Motor neuron (in vitro differentiated cells): ENCODE results near the gene LIPH. TPM values are rescaled to one million over a fixed set of nuclear protein-coding genes. Genes with fewer than 3 reads are reported as not detected.

Experiments
- ATAC-seq, 8 experiments: fragments of 200-7000 bp; cut with Tn5 transposase; replicated peaks in 6 of 8; 2 replicates each; pipeline ENCODE4 v1.8.0; 2021; ENCODE audit warnings: mild to moderate bottlenecking in 8 of 8, moderate library complexity in 8 of 8
- H3K27ac ChIP-seq, 2 donors: fragments of 250-450 bp; sonication (Bioruptor Pico); 2 replicates each; pipeline ENCODE4 v1.9.0; 2021; ENCODE audit warnings: antibody characterized with exemption in 2 of 2, mild to moderate bottlenecking in 2 of 2, moderate library complexity in 1 of 2
- H3K4me1 ChIP-seq, 2 donors: fragments of 250-450 bp; sonication (Bioruptor Pico); replicated peaks in 1 of 2; 2 replicates each; pipeline ENCODE4 v1.6.1; 2021; ENCODE audit warnings: antibody characterized with exemption in 2 of 2, mild to moderate bottlenecking in 2 of 2, moderate library complexity in 1 of 2
- H3K4me3 ChIP-seq, 5 donors: fragments of 250-450 bp; sonication (Bioruptor Pico); 2 replicates each; pipeline ENCODE4 v1.9.0; 2021; ENCODE audit warnings: antibody characterized with exemption in 5 of 5, mild to moderate bottlenecking in 5 of 5, moderate library complexity in 4 of 5
- WGBS, 10 experiments: fragments of 450-650 bp; shearing (Covaris generic); methylation state at CpG; one replicate each; pipeline ENCODE4 v1.0.0; 2022; 5-methylcytosine and 5-hydroxymethylcytosine counted together
- in situ Hi-C, 9 experiments: fragments of 400-800 bp; cut with MboI; loops; one replicate each; pipeline ENCODE4 v1.15.0; 2021; ENCODE audit warnings: low sequenced_read_pairs in 9 of 9, low pct_unique_long_range_greater_than_20kb in 2 of 9; ENCODE audit not compliant: unreplicated experiment in 9 of 9
- total RNA-seq, 8 experiments: library from RNA; unstranded; fragments of 300-600 nt; gene quantifications; 2 replicates each; pipeline versions ENCODE4 v1.2.3 to v1.2.4, GENCODE V29; 2022

The LIPH gene
- total RNA-seq, 8 experiments from 2014 or later = 0.05 to 17.8 (median 1.5) TPM

GRCh38 chr3:185530856-185531255, 21.5 kb downstream of the LIPH start:
- ATAC-seq = no peak
- in situ Hi-C loops = no loop called here
- Histone ChIP-seq H3K4me3 (no peak overlapping the region), H3K4me1 (no peaks in the 10 kb centered on the region), H3K27ac (no peak overlapping the region)
- 40 to 77% (median 64%) methylated on average over 2 to 5 of the region's 5 CpGs; no CpG with 5 or more reads in 2 of the 10 experiments for WGBS, 10 experiments

- no peak overlapping the region for H3K27ac ChIP-seq
- no peaks in the 10 kb centered on the region for H3K4me1 ChIP-seq
- in situ Hi-C loops = no loop called here
- ATAC-seq = no peak
- H3K4me3 ChIP-seq = no peak overlapping the region
- whole genome bisulfite sequencing, 10 experiments = 42 to 100% (median 75%) methylated on average over 1 to 6 of the region's 6 CpGs; no CpG with 5 or more reads in 2 of the 10 experiments
Measured at GRCh38 chr3:185528532-185528931, 23.9 kb downstream of the LIPH start.

DNA sequence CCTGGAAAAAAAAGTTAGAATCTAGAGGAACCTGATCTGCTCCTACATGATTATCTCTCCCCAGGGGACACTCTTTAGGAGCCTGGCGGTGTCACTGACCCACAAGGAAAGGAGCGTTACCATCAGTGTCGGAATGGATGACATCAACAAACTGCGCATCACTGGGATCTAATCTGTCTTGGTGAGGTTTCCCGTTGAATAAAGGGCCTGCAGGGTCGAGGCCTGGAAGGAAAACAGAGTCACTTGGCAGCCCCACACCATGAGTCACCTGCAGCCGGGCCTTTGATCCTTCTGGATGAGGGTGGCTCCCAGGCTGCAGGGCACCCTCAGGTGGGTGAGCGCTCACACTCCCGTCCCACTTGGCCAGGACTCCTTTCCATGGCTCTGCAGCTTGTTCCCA, 25.0 kb downstream of the LIPH start:
- no peak for ATAC-seq
- in situ Hi-C loops = no loop called here
- WGBS, 10 experiments = 70 to 100% (median 85%) methylated on average over 1 to 7 of the region's 9 CpGs; no CpG with 5 or more reads in 4 of the 10 experiments
- H3K4me3 ChIP-seq = no peak overlapping the region
- no peak overlapping the region for H3K27ac ChIP-seq
- H3K4me1 ChIP-seq = no peaks in the 10 kb centered on the region

- no peak overlapping the region for H3K27ac ChIP-seq
- in situ Hi-C loops = no loop called here
- H3K4me1 ChIP-seq = no peaks in the 10 kb centered on the region
- no peak overlapping the region for H3K4me3 ChIP-seq
- 20 to 92% (median 69%) methylated on average over 2 of the region's 2 CpGs; no CpG with 5 or more reads in 3 of the 10 experiments for WGBS, 10 experiments
- no peak for ATAC-seq
Measured at GRCh38 chr3:185526349-185526951, 25.9 kb downstream of the LIPH start.

- ATAC-seq = no peak
- in situ Hi-C loops = no loop called here
- Histone ChIP-seq H3K4me3 (no peak overlapping the region), H3K27ac (no peak overlapping the region), H3K4me1 (no peaks in the 10 kb centered on the region)
- 16 to 89% (median 77%) methylated on average over 1 to 7 of the region's 7 CpGs; no CpG with 5 or more reads in 1 of the 10 experiments for WGBS, 10 experiments
Measured at GRCh38 chr3:185521349-185522138, 30.8 kb downstream of the LIPH start.

GRCh38 chr3:185519021-185519420, 33.4 kb downstream of the LIPH start:
- no peak overlapping the region for H3K27ac ChIP-seq
- in situ Hi-C loops = no loop called here
- H3K4me3 ChIP-seq = no peak overlapping the region
- ATAC-seq = no peak
- 65 to 100% (median 86%) methylated on average over 1 to 5 of the region's 5 CpGs; no CpG with 5 or more reads in 2 of the 10 experiments for WGBS, 10 experiments
- no peaks in the 10 kb centered on the region for H3K4me1 ChIP-seq

DNA sequence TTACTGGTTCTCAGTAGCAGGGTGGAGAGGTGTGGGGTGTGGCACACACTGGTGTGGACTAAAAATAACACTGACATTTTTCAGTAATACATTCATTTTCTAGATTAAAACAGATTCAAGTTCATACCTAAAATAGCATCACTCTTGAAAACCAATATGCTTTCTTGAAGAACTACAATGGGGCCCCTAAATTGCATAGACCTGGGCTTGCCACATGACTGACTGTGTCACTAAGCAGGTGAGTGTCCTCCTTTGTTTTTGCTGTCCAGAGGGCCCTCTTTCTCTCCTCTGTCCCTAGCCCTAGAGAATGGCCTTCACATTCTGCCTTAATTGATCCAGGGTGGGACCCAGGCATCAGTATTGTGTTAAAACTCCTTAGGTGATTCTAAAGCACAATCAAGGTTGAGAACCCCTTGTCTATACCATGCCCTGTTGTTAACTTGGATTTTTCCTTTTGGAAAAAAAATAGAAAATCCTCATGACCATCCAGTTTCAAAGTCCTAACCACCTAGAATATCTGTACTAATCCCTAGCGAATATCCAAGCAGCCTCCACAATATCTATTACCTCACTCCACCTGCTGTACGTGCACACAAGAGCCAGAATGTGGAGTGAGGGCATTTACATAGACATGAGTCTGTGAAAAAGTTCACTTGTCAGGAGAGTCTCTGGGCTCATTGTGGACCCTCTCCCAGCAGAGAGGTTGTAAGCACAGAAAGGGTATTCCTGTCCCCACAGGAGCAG, 34.8 kb downstream of the LIPH start:
- Histone ChIP-seq H3K4me1 (no peaks in the 10 kb centered on the region), H3K4me3 (no peak overlapping the region), H3K27ac (no peak overlapping the region)
- ATAC-seq = no peak
- in situ Hi-C loops = no loop called here
- 0 to 83% (median 20%) methylated on average over 1 to 2 of the region's 2 CpGs; no CpG with 5 or more reads in 5 of the 10 experiments for WGBS, 10 experiments

- H3K27ac ChIP-seq = no peak overlapping the region
- 0 to 100% (median 56%) methylated on average over 1 to 4 of the region's 4 CpGs; no CpG with 5 or more reads in 2 of the 10 experiments for WGBS, 10 experiments
- ATAC-seq = no peak
- H3K4me1 ChIP-seq = no peaks in the 10 kb centered on the region
- in situ Hi-C loops = no loop called here
- no peak overlapping the region for H3K4me3 ChIP-seq
Measured at GRCh38 chr3:185511711-185512110, 40.7 kb downstream of the LIPH start.

- no peak overlapping the region for H3K27ac ChIP-seq
- no peaks in the 10 kb centered on the region for H3K4me1 ChIP-seq
- WGBS, 10 experiments = 0 to 84% (median 70%) methylated on average over 1 to 15 of the region's 19 CpGs
- in situ Hi-C loops = no loop called here
- peak in 3 of 8 experiments; percentile 33 to 77 (median 39) for ATAC-seq
- no peak overlapping the region for H3K4me3 ChIP-seq
Measured at GRCh38 chr3:185508335-185508991, 43.9 kb downstream of the LIPH start.

DNA sequence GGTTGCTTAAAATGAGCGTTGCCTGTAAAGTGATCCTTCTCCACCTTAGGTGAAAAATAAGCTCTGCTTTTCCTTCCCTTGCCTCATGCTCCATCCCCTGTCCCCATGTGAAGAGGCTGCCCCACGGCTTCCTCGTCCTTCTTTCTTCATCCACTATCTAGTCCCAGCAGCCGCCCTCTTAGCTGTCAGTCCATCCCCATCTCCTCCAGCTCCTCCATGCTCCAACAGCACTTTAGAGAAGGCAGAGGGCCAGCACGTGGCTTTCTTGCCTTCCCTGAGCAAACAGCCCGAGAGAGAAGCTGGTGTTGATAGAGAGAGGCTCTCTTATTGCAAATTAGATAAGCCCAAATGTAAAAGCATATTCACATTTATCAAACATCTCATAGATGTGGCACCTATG, 44.5 kb downstream of the LIPH start:
- no peak for ATAC-seq
- Histone ChIP-seq H3K4me1 (no peaks in the 10 kb centered on the region), H3K4me3 (no peak overlapping the region), H3K27ac (no peak overlapping the region)
- in situ Hi-C loops = no loop called here
- 16 to 100% (median 67%) methylated on average over 2 to 6 of the region's 6 CpGs; no CpG with 5 or more reads in 1 of the 10 experiments for WGBS, 10 experiments

GRCh38 chr3:185504636-185505035, 47.8 kb downstream of the LIPH start:
- in situ Hi-C loops = no loop called here
- no peak for ATAC-seq
- Histone ChIP-seq H3K4me1 (no peaks in the 10 kb centered on the region), H3K27ac (no peak overlapping the region), H3K4me3 (no peak overlapping the region)
- WGBS, 10 experiments = 14 to 67% (median 38%) methylated on average over 1 to 3 of the region's 3 CpGs; no CpG with 5 or more reads in 2 of the 10 experiments

- H3K4me1 ChIP-seq = no peaks in the 10 kb centered on the region
- in situ Hi-C loops = no loop called here
Measured at GRCh38 chr3:185503521-185503920, 48.9 kb downstream of the LIPH start.

DNA sequence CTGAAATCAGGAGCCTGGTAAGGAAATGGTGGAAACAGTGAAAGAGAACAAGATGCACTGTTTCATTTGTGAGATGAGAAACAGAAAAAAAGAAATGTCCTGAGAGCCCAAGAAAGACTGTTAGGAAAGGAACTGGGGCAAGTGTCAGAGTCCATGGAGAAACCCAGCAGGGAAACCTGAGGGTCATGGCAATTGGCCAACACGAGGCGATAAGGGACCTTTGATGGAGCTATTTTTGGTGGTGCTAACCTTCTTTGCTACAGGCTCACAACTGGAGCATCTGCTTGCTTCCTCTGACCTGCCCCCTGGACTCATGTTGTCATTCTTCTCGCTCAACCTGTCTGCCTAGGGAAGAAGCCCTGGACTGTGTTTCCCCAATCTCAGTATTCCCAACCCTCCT, 49.4 kb downstream of the LIPH start:
- Histone ChIP-seq H3K27ac (no peak overlapping the region), H3K4me3 (no peak overlapping the region), H3K4me1 (no peaks in the 10 kb centered on the region)
- 0 to 100% (median 80%) methylated on average over 1 to 3 of the region's 3 CpGs; no CpG with 5 or more reads in 5 of the 10 experiments for WGBS, 10 experiments
- in situ Hi-C loops = no loop called here
- no peak for ATAC-seq

More at GRCh38 chr3:185503521-185503920, 48.9 kb downstream of the LIPH start:
- Histone ChIP-seq H3K4me3 (no peak overlapping the region), H3K27ac (no peak overlapping the region)
- no peak for ATAC-seq
- 40 to 60% methylated on average over 1 of the region's 1 CpG; no CpG with 5 or more reads in 8 of the 10 experiments for WGBS, 10 experiments
